OCI-M2 (cell line): ENCODE data around the gene TBCK.
"Not testable (repeated sequence)": the region's sequence is repeated elsewhere in the genome, so short reads cannot be mapped to it uniquely, and the experiment has no call there.

Experiments used
- DNase-seq: peaks from one replicate; lab custom pipeline; 2025; ENCODE audit not compliant: unreplicated experiment; lab: John Stamatoyannopoulos, UW

TBCK gene

GRCh38 chr4:106119949-106120555 lies 196.0 kb downstream of the TBCK start:
- not testable (repeated sequence) for DNase-seq

GRCh38 chr4:106116025-106116424 lies 200.0 kb downstream of the TBCK start:
- no peak for DNase-seq

GRCh38 chr4:106114270-106114669 lies 201.7 kb downstream of the TBCK start:
- no peak for DNase-seq

GRCh38 chr4:106111778-106112469 lies 204.1 kb downstream of the TBCK start:
- DNase-seq, result not testable (repeated sequence)

- no peak for DNase-seq
Observed at GRCh38 chr4:106109929-106110328, 206.1 kb downstream of the TBCK start.

- no peak for DNase-seq
Observed at GRCh38 chr4:106105697-106106096, 210.3 kb downstream of the TBCK start.

GRCh38 chr4:106104276-106104675 lies 211.7 kb downstream of the TBCK start:
- no peak for DNase-seq

- no peak for DNase-seq
Observed at GRCh38 chr4:106096454-106096853, 219.6 kb downstream of the TBCK start.

- DNase-seq, result no peak
Observed at GRCh38 chr4:106095408-106095807, 220.6 kb downstream of the TBCK start.

GRCh38 chr4:106092361-106093040 lies 223.5 kb downstream of the TBCK start:
- DNase-seq, result no peak

GRCh38 chr4:106090826-106091225 lies 225.2 kb downstream of the TBCK start:
- DNase-seq, result no peak

- DNase-seq, result no peak
Observed at GRCh38 chr4:106083065-106083464, 232.9 kb downstream of the TBCK start.

- no peak for DNase-seq
Observed at GRCh38 chr4:106080376-106080775, 235.6 kb downstream of the TBCK start.

- DNase-seq, result no peak
Observed at GRCh38 chr4:106079616-106080015, 236.4 kb downstream of the TBCK start.

GRCh38 chr4:106065018-106065417 lies 251.0 kb downstream of the TBCK start:
- no peak for DNase-seq

- no peak for DNase-seq
Observed at GRCh38 chr4:106063009-106063408, 253.0 kb downstream of the TBCK start.

- no peak for DNase-seq
Observed at GRCh38 chr4:106062452-106062875, 253.5 kb downstream of the TBCK start.

- no peak for DNase-seq
Observed at GRCh38 chr4:106058921-106059320, 257.1 kb downstream of the TBCK start.

GRCh38 chr4:106056914-106057313 lies 259.1 kb downstream of the TBCK start:
- no peak for DNase-seq

- DNase-seq, result no peak
Observed at GRCh38 chr4:106051514-106051913, 264.5 kb downstream of the TBCK start.

- DNase-seq, result no peak
Observed at GRCh38 chr4:106049490-106049889, 266.5 kb downstream of the TBCK start.

- no peak for DNase-seq
Observed at GRCh38 chr4:106048250-106048971, 267.6 kb downstream of the TBCK start.
